ENCODE measurements around the gene NOS3.
A peak's percentile ranks its signal among the peaks of the same experiment; 100 is the strongest.

Gene NOS3

GRCh38 chr7:150965273-150965830, 25.5 kb upstream of the NOS3 start:
- no peak for DNase-seq

DNA sequence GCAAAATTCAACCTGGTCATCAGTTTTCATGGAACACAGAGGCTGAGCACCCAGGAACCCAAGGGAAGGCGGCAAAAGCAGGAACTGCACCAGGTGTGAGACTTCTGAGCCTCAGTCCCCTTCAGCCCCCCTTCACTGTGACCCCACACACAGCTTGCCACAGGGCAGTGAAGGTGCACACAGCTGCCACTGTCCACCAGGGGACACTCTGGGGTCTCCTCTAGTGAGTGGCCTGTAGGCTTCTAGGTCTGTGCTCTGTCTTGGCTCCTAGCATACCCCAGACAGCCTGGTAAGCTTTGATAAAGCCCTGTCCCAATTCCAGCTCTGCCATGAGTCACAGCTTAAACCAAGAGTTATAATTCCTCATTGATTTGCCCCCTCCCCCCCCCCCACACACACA, 24.8 kb upstream of the NOS3 start:
- DNase-seq = no peak

GRCh38 chr7:150967349-150967748, 23.5 kb upstream of the NOS3 start:
- DNase-seq = no peak

DNA sequence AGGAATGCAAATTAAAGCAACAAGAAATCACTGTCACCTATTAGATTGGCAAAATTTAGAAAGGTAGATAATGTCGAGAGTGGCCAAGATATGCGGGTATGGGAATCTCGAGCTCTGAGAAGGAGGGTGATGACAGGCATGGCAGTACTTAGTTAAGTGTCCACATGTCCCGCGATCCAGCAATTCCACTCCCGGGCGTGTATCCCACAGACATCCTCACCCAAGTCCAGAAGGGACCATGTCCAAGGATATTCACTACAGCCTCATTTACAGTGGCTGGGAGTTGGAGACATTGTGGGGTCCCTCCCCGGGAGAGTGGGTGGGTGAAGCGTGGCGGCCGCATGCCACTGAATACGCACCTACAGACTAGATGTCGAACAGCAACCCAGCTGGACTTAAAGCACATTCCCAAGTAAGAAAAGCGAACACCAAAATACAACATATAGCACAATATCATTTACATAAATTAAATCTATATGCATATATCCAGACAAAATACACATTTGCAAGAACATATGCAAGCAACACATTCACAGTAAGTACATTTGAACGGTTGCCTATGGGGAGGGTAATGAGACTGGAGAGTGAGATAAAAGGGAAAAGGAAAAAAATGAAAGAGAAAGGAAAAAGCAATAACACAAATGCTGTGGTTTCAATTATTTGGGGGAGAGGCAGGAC, 22.6 kb upstream of the NOS3 start:
- no peak for DNase-seq

DNA sequence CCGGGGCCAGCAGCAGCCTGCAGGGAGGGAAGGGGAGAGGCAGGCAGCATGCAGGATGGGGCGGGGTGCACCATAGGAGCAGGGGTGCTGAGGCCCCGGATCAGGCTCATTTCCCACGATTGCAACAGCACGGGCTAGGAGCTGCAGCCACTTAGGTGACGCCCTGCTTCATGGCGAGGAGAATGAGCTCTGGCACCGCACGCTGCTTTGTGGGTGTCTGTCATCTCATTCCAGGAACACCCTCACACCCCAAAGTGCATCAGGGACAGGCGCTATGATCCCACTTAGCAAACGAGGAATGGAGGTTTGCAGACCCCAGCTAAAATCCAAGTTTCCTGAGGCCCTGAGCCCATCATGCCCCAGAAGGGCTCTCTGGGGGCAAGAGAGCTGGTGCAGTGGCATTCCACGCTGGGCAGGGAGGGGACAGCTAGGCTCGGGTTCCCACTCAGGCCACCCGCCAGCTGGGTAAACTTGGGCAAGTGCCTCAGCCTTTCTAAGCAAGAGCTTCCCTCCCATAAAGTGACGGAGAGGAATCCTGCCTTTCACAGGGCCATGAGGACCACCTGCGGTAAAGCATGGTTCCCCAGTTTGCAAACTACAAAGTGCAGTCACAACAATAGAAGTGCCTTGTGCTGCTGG, 22.0 kb upstream of the NOS3 start:
- peak; percentile 46 for DNase-seq

DNA sequence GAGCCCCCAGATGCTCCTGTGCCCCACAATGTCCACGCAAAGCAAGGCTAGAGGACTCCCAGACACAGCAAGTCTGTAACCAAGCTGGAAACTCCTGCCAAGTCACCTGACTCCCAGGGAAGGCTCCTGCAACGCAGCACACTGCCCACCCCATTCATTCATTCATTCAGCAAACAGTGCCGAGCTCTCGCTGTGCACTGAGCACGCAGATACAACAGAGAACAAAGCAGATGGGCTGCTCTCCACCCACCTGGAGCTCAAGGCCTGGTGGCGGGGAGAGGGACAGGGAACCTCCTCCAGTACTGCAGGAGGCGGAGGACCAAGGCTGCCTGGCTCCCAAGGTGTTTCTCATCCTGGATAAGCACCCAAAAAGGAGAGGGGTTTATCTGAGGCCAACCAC, 21.3 kb upstream of the NOS3 start:
- DNase-seq = no peak

DNA sequence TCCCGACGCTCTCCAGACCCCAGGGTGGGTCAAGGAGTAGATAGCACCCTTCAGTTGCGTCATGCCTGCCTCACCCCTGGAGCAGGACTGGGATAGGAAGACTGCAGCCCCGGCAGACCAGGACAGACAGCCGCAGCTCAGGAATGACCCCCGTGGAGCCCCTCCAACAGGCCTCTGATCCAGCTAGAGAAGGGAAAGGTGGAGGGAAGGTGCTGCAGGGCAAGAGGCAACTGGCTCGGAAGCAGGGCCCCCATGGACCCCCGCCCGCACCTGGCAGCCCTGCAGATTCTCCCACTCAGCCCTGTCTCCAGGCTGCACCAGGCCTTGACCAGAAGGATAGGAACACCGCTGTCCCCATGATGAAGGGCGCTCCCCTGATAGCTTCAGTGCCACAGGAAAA, 20.4 kb upstream of the NOS3 start:
- no peak for DNase-seq

- no peak for DNase-seq
Measured at GRCh38 chr7:150971242-150972022, 19.4 kb upstream of the NOS3 start.

GRCh38 chr7:150972023-150972468, 18.8 kb upstream of the NOS3 start:
- DNase-seq = no peak

DNA sequence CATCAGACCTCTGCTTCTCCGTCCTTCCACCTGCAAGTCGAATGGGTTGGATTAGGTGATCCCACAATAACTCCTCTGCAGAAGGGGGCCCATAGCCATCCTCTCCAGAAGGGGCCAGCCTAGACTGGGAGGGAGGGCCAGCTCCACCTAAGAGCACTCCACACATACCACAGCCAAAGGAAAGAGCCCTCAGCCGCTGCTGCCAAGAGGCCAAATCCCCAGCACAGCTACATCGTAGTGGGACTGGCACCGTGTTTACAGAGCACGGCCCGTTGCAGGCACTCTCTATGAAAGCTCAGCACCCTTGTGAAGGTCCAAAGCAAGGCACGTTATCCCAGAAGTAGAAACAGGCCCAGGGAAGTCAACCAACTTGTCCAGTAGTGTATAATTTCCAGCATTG, 18.1 kb upstream of the NOS3 start:
- DNase-seq = peak; percentile 47

DNA sequence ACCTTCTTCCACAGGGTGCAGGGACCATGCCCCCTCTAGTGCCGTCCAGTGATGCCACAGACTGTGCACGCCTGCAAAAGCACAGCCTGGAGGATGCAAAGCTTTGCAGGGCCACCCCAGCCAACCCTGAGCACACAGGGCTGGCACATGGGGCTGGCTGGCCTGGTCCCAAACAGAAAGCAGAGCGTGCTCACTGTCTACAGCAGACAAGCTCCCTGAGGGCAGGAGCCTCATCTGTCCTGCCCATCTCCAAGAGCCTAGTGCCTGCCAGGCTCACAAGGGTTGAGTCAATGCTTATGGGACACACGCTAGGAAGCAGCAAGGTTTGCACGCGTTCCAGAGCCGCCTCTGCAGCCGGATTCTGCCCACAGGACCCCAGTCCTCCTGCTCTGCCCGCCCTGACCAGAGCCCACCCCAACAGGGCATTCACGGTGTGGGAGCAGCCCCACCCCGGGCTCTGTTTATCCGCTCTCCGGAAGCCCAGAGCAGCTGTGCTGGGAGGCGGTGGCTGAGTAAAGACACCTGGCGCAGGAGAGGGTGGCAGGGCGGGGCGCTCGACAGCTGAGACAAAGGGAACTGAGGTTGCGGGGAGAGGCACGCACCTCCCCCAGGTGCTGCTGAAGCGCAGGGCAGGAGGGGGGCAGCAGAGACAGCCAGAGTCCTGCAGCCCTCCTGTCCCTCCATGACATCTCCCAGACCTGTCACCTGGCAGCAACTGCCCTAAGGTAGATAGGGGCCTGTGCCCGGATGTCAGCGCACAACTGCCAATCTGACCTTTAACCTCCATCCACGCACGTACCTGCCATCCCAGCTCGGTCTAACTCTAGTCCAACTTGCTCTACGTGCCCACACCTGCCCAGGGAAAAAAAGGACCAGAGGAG, 17.0 kb upstream of the NOS3 start:
- DNase-seq = peak; percentile 39

- DNase-seq = no peak
Measured at GRCh38 chr7:150974468-150975391, 16.1 kb upstream of the NOS3 start.

DNA sequence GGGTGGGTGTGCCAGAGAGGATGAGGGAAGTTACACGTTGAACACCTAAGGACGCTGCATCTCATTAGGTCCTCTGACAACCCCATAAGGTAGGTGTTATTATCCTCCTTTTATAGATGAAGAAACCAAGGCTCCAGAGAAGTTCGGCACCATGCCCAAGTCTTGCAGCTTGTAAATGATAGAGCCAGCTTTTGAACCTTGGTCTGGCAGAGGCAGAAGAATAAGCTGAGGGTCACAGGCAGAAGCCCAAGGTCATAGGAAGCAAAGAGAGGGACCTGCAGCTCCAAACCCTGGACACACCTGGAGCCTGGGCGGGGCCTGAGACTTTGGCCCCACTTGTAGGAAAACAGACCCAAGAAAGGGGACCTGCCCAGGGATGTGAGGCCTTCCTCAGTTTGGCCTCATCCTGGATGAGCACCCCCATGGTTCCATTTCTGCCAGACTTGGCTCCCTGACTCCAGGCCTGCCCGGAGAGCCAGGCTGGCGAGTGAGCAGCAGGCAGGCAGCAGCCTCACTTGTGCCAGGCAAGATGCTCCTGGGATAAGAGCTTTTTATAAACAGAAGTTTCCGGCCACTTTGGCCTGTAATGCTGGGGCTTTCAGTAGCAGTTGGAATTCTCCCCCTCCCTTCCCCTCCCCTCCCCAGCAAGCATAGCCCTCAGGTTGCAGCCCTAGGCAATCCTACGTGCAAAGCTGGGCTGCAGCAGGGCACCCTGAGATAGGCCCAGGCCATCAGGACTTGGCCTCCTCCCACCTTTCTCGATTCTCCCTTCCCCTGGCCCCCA, 15.1 kb upstream of the NOS3 start:
- DNase-seq = no peak

DNA sequence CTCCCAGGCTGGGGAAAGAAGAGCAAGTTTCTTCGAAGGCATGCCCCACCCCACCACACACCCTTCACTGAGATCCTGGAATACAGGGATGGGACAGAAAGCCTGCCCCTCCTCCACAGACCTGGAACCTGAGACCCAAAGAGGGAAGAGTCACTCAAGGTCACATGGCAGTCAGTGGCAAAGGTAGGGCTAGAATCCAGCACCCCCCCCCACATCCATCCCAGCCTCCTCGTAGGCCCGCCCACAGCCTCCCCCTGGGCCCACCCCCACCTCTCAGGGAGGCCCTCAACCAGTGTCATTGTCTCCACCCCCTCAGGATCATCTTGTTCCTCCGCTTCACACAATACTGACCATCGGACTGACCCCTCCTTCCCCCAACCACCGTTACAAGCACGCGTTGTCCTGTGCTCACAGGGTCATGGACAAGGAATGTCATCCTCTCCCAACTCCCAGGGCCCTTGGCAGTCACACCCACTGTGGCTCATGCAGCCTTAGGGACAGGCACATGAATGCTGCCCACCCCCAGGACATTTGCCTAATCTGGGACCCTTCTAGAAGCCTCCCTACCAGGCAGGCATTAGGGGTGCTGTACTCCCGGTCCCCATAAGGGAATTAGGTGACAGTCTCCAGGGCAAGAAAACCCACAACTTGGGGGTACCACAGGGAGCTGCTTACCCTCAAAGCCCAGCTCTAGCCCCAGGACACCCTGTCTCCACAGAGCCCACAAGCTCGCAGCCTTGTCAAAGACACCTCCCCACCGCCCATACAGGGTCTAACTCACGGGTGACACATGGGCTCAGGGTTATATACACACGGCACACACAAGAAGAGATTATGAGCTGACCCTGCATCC, 14.1 kb upstream of the NOS3 start:
- DNase-seq = no peak

DNA sequence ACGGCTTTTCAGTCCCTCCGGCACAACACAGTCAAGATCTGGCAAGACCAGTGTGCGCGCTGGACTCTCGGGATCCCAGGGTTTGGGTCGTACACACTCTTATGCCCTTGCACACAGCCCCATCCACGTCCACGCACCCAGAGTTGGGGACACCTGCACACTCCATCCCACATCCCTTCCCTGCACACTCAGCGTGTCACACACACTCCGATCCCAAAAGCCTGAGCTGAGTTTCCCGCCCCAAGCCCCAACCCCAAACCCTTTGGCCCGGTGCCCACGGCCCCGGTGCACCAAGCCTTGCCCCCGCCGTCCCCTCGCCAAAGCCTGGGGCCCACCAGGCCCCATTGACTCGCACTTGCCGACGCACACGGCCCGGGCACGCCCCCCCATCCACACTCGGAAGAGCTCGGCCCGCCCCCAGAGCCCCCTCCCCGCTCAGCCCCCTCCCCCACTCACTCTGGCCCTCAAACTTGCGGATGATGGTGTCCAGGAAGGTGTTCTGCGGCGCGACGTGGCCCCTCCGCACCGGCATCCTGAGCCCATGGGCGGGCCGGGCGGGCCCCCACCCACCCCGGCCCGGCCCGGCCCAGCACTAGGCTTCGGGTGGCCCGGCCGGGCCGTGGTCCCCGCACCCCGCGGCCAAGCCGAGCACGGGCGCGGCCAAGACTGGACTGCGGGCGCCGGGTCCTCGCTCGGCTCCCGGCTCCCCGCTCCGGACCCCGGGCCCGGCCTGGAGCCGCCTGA, 13.3 kb upstream of the NOS3 start:
- no peak for DNase-seq

DNA sequence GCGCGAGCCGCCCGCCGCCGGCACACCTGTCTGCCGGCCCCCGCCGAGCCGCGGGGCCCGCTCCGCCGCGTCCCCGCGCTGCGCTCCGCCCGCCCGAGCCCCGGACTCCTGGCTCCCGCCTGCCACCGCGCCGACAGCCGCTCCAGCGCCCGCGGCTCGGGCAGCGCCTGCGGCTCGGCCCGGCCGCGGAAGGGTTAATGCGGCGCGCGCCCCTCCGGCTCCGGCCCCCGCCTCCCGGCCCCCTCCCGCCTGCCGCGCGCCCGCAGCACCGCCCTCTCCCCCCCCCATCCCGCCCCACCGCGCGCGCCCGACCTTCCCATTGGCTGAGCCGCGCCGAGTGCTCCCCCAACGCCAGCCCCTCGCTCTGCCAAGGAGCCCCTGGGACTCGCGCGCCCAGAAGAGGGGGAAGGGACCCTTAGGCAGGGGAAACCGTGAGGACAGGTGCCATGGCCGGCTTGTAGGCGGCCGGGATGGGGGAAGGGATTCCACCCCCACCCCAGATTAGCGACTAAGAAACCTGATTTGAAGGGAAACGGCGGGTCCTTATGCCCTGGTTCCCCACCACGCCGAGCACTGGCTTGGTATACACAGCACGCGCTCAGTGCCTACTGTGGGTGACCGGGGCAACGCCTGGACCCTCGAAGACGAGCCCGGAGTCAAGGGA, 12.6 kb upstream of the NOS3 start, which contains the start of gene KCNH2:
Gene KCNH2 (minus strand): TSS at position 196 of the 664 bp plus-strand sequence. CDS start 408 bp downstream, outside the sequence.
- peak; percentile 73 for DNase-seq

DNA sequence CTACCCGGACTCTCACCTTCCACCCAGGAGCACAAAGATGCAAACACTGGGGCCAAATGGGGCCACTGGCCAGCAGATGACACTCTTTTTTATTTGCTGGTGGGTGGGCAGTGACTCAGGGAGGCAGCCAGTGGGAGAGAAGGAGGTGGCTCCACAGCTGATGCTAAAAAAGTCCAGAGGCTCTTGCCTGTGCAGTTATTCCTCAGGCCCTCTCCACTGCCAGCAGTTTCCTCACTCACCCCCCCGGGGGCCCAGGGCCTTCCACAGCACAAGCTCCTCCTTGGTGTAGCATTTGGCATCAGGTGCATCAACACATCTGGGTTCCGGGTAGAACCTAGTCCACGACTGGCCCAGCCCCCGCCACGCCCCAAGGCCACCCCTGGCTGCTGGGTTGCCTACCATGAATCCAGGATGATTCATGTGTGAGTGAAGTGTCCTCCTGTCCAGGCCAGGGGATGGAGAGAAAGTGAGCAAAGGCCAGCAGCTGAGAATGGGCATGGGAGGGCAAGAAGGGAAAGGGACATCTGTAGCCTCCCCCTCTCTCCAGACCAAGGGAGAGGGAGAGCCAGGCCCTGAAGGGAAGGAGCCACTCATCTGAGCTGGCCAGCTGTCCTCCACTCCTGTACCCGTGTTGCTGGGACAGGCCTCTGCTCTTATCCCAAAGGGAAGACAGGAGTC, 11.0 kb upstream of the NOS3 start:
- no peak for DNase-seq

DNA sequence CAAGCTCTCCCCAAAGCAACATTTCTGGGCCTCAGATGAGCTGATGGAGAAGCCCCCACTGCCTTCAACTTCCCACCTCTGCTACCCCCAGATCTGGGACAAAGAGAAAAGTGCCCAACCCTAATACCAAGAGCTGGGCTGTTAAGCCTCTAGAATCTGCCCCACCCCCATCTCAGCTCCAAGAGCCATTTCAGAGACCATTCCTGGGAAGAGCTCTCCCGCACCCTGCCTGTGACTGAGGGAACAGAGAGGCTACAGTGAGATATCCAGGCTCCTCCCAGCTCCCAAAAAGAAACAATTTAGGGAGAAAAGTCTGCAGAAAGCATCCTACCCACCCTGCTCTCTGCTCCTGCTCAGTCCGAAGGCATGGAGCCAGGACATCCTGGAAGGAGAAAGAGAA, 10.2 kb upstream of the NOS3 start:
- no peak for DNase-seq
